ENCODE measurements around the gene ARHGDIA.

The ARHGDIA gene

GRCh38 chr17:81905993-81906392 is 34.9 kb upstream of the ARHGDIA start:
- DNase-seq: no peak

- no peak for DNase-seq
Measured at GRCh38 chr17:81905424-81905875, 34.3 kb upstream of the ARHGDIA start.

DNA sequence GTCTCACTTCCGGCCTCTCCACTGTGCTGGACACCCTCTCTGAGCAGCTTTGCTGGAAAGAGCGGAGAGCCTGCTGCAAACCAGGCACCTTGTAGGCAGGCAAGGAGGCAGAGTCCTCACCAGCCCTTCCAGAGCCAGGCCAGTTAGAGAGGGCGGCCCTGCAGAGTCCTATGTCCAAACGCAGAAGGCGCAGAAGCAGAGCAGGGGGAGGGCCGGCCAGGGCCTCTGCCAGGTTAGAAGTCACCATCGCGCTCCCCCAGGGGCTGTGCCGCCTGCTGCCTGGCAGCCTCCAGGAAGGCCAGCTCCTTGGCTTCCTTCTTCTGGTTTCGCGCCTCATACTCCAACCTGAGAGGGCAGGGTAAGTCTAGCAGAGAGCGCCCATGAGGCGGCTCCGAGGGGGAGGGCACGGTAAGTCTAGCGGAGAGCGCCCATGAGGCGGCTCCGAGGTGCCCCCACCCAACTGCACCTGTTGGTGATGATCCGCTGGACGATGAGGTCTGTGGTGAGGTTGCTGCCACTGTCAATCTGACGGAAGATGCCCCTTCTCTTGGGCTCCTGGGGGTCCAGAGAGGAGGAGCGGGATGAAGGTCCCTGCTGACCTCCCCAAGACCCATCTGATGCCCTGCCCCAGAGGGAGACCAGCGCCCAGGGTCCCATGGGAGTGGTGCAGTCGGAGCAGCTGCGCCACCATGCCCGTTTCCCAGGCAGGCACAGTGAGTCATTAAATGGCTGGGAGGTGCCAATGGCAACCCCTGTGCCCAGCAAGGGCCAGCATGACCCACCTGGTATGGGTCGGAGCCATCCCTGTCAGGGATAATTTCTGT is 33.7 kb upstream of the ARHGDIA start:
- no peak for DNase-seq

- DNase-seq: no peak
Measured at GRCh38 chr17:81903896-81904599, 32.9 kb upstream of the ARHGDIA start.

- DNase-seq: no peak
Measured at GRCh38 chr17:81903415-81903831, 32.3 kb upstream of the ARHGDIA start.

GRCh38 chr17:81902653-81903414 is 31.7 kb upstream of the ARHGDIA start:
- DNase-seq: no peak

DNA sequence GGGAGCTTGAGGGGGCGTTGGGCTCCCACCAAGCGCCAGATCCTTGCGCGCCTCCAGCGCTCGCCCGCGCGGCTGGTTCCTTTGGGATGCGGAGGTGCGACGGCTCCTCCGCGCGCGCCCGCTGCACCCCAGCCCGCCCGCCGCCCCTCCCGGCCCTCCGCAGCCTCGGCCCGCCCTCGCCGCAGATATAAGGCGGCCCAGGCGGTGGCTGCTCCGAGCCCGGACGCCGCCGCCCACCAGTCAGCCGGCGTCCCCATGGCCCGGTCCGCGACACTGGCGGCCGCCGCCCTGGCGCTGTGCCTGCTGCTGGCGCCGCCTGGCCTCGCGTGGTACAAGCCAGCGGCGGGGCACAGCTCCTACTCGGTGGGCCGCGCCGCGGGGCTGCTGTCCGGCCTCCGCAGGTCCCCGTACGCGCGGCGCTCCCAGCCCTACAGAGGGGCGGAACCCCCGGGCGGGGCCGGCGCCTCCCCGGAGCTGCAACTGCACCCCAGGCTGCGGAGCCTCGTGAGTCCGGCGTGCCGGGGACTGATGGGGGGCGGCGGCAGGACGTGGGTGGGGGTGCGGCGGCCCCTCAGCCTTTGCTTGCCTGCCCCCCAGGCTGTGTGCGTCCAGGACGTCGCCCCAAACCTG is 31.0 kb upstream of the ARHGDIA start, which contains the start of gene NPB:
Gene NPB, plus strand, starts transcription at position 216 of the 630 bp plus-strand sequence. Its CDS starts 40 bp downstream, at position 256.
- peak in 1 of 2 donors; percentile 37 for DNase-seq

DNA sequence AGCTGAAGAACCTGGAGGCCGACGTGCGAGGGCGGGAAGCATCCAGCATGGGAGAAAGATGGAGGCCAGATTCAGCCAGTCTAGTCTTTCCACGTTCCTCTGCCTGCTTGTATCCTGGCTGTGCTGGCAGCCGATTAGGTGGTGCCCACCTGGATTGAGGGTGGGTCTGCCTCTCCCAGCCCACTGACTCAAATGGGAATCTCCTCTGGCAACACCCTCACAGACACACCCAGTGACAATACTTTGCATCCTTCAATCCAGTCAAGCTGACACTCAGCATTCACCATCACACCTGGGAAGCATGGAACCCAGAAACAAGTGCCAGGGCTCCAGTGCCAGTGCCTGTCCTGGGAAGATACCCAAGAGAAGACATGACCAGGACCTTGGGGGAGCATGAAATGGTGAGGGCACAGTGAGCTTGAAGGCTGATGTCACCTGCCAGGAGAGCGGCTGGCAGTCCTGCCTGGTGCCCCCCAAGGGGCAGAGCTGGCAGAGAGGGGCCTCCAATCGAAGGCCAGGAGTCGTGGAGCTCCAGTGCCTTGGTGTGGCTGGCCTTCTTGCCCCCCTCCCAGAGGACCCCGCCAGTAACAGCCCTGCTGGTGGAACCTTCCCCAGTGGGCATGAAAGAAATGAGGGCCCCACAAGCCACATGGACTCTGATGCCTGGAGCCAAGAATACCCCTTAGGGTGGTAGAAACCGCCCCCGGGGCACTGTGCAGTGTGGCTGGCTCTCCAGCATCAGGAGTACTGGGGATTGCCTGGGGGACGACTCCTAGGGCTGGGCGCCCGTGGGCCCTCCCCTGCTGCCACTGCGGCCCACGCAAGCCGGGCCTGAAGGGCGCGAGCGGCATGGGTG is 30.3 kb upstream of the ARHGDIA start:
- DNase-seq: no peak

DNA sequence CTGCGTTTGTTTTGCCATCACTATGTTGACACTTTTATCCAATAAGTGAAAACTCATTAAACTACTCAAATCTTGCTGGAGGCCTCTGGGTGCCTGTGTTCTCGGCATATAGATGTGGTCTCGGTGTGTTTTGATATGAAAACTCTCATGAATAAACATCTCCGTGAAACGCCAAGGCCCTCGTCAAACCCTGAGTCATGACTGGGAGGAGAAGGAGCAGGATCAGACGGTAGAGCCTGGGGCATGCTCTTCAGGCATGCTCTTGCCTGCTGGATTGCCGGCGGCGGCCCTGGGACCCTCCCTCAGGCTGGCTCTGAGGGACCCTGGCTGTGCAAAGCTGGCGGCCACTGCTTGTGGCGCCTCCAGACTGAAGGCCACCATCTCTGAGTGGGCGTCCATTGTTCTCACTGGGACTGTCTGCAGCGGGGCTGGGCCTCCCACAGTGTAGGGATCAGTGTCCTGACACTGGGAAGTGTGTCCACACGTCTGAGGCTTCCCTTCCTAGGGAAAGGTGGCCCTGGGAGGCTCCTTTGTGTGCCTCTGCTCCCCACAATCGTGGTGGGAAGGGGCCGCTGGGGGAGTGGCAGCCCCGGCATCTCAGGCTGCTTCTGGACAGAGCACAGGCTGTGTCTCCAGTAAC is 29.2 kb upstream of the ARHGDIA start:
- DNase-seq: no peak

DNA sequence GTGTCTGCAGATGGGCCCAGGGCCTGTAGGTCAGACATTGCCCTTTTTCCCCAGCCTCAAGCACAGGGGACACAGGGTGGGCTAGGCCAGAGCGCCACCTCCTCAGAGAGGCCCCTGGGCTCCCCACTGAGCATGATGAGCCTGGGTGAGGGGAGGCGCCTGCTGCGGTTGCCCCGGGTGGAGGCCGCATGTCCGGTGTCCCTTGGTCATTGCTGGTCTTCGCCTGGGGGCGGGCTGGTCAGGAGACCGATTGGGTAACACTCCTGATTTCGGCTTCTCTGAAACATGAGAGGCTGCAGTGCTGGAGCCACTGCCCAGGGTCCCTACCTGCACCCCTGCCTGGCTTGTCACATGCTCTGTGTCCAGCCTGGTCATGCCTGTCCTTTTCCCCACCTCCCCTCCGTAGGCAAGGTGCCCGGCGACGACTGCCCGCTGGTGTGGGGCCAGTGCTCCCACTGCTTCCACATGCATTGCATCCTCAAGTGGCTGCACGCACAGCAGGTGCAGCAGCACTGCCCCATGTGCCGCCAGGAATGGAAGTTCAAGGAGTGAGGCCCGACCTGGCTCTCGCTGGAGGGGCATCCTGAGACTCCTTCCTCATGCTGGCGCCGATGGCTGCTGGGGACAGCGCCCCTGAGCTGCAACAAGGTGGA is 28.5 kb upstream of the ARHGDIA start:
- DNase-seq: no peak

- DNase-seq: no peak
Measured at GRCh38 chr17:81898885-81899284, 27.7 kb upstream of the ARHGDIA start.

GRCh38 chr17:81898029-81898866 is 27.1 kb upstream of the ARHGDIA start:
- DNase-seq: no peak

DNA sequence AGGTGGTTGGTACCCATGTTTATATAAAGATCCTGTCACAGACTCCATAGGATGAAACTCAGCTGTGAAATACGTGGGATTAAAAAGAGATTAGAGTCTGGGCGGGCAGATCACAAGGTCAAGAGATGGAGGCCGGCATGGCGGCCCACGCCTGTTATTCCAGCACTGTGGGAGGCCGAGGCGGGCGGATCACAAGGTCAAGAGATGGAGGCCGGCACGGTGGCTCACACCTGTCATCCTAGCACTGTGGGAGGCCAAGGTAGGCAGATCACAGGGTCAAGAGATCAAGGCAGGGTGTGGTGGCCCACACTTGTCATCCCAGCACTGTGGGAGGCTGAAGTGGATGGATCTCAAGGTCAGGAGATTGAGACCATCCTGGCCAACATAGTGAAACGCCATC is 24.3 kb upstream of the ARHGDIA start:
- DNase-seq: no peak

DNA sequence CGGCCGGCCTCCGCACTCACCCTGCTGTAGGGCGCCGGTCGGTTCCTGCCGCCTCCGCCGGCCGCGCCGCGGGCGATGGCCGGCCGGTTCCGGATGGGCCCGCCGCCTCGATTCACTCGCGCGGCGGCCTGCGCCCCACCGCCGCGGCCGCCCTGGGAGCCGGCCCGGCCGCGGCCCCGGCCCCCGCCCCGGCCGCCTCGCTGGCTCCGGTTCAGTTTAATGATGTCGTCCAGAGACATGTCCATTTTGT is 20.1 kb upstream of the ARHGDIA start:
- no peak for DNase-seq

DNA sequence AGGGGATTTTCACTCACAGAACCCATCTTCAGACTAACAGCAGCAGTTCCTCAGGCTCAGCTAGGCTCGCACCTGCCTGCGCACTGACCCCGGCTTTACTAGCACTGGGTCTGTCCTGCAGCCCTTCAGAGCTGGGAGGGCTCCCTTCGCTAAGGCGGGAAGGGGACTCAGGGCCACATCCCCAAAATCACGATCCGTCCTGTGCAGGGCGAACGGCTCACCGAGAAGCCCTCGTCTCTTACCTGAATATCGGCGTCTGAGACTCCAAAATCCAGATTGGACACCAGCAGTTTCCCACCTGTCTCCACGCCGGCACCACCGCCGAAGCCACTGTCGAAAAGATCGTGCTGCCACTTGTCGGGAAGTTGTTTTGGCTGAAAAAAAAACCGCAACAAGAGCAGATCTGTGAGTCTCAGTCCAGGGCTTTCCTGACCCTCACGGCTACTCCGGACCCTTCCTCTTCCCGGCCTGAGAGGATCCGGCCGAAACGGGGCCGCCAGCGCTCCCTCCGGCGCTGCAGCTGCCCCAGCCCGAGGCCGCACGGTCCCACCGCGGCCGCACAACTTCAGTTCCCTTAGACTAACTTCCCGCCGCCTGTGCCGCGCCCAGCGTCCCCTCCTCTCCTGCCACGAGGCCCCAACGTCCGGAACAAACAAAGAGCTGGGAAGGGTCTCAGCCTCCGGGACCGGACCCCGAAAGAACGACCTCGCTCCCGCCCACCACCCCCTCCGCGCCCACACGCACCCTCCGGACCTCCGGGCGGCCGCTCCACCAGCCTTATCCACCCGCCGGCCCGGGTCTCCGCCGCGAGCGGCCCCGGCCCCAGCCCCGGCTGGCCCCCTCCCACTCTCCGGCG is 19.5 kb upstream of the ARHGDIA start:
- peak in 1 of 2 donors; percentile 35 for DNase-seq

- DNase-seq: no peak
Measured at GRCh38 chr17:81889602-81890001, 18.5 kb upstream of the ARHGDIA start.

- DNase-seq: no peak
Measured at GRCh38 chr17:81888988-81889595, 18.0 kb upstream of the ARHGDIA start.

DNA sequence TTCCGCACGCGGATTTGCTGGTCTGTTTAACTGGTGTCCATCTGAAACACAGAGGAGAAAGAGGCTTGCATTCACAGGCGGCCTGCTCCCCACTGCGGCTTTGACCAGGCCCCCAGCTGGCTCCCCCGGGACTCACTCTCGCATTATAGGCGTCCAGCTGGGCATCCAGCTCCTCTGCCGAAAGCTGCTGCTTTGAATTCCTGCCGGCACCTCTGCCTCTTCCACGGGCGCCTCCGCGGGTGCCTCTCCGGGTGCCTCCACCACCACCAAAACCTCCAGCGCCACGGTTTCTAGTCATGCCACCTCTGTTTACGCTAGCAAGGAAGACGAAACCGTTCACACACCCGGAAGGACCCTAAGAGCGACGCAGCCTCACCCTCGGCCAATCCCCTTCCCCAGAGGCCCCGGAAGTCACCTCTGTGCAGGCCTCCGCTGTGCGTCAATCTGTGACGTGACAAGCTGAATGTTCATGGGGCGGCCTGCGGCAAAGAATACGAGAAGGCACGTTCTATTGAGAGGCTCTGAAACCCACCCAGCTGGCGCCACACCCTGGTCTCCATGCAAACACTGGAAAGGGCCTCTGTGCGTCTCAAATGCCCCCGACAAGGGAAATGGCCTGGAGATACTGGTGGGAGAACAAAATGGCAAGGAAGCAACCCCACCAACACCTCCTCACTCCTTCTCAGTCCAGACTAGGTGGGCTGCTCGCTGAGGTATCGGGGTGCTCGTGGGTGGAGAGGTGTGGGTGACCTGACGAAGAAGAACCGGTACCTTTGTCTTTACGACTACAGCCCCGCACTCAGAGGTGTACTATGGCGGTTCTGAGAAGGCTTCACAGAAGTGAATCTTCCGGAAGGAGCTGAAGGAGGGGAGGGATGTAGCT is 17.2 kb upstream of the ARHGDIA start:
- DNase-seq: no peak
